GM19035 (cell line): ENCODE measurements around the gene DOCK1.

Experiments
- ATAC-seq: cut with Tn5 transposase; IDR thresholded peaks from one replicate; pipeline ENCODE4 v1.9.1; 2021; ENCODE audit not compliant: unreplicated experiment

Gene DOCK1

DNA sequence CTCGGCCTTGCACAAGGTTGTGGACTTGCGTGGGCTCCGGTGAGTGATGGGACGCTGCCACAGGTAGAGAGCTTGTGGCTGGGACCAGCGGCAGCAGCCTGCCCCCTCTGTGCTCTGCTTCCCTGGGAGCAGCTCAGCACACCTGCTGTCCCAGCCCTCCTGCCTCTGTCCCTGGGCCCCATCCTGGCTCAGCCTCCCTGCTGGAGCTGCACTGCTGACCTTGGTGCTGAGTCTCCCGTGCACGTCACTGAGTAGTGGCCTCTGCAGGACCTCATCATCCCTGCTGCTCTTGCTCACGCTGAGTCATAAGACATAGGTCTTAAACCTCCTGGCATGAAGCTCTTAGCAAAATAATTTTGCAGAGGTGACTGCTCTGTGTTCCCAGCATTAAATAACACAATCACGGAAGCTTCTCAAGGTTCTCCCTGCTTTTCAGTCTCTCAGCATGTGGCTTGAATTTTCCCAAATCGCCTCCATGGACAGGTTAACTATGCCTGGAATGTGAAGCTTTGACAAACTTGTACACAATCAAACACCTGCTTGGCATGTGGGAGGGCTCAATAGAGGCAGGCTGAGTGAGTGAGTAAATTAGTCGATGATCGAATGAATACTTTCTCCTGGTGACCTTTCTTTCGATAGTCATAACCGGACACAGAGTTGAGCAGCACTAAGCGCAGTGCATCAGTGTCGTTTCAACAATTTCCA lies 580.1 kb downstream of the DOCK1 start:
- ATAC-seq, result no peak

DNA sequence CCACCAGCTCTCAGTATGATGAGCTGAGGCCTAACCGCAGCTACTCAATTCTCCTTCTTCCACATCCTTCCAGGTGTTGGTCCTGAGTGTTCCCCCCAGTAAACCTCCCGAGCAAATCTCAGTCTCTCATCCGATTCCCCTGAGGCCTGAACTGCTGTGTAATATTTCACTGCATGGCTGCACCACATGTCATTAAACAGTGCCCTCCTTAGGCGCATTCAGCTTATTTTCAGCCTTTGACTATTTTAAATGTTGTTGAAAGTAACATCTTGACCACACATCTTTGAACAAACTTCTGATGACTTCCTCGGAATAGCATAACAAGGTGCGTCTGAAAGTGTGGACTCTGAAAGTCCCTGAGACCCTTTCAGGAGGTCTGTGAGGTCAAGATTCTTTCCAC lies 581.1 kb downstream of the DOCK1 start:
- ATAC-seq, result no peak

DNA sequence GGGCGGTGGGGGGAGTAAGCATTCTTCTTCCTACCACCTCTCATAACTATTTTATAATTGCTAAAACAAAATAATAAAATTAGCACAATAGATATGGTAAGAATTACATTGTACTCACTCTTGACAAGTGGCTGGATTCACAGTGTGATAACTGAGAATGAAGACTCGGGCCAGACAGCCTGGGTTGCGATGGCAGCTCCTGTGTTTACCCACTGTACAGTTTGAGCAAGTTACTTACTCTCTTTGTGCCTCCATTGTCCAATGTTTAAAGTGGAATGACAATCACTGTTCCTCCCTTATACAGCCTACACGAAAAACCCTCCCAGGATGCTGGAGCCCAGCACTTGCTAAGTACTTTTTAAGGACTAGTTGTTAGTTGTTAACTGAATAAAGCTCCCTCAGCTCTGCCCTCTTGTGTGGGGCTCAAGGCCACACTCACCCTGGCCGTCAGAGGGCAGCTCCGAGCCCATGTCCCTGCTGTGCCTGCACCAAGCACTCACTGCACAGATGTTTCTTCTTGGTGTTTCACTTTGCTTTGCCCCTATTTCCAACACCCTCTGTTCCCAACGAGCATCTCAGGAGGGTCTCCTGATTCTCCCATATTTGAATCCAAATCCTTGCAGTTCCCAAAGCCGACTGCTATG lies 587.5 kb downstream of the DOCK1 start:
- no peak for ATAC-seq

DNA sequence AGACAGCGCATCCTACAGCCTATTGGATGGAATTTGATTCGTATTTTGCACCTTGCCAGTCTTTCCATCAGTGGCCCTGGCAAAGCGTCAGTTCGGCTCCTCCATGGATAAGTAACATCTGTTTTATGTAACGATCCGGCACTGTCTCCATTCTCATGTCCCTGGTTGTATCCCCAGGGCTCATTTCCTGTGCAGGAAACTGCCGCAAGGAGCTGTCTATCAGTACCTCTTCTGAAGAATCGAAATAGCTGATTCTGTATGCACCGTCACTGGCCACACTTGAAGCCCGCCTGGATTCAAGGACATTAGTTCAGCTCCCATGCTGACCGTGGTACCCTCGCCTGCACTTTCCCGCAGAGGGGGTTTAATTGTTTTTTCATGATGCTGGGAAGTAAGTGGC lies 590.8 kb downstream of the DOCK1 start:
- no peak for ATAC-seq

DNA sequence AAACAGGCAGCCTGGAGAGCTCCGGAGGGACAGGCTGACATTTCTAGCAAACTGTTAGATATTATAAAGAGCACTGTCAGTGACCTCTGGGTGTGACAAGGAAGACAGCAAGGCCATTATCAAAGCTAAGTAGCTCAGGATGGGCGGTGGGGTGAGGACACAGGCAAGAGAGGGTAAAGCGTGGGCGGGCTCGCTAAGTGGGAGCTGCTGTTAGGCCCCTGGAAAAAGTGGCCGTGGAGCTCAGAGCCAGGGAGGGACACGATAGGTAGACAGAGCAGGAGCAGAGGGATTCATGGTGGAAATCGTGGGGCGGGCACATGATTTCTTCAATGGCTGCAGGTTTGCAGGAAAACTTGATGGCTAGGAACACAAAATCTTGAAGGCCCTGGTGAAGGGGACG lies 592.5 kb downstream of the DOCK1 start:
- no peak for ATAC-seq

DNA sequence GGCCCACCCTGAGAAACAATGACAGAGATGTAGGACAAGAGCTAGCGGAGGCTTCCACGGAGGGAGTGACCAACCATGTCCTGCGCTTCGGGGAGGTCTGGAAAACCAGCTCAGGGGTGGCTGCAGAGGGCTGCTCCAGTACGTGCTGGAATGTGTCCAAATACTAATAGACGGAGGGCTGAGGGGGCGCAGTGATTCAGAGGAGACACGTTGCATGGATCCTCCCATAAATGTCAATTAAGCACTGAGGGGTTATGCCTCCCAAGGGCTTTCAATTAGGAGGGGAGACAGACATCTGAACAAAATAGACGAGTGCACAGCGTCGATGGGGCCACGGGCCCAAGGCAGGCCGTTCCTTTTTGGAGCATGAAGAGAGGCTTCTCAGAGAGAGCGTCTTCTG lies 592.9 kb downstream of the DOCK1 start:
- ATAC-seq, result no peak

DNA sequence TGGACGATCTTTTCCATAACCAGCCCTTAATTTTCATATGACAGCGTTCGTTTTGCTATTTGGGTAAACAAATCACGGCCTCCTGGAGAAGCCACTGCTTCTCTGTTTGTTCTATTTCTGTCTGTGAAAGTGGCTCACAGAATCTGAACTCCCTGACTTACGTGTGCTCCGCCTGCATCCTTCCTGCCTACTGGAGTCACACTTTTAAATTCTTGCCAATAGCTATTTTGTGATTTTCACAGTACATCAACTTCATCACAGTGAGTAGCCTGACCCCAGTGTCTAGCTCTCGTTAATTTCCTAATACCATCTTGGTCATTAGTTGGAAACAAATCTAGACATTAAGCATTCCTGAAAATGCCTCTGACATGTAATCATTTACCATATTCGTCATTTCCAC lies 594.9 kb downstream of the DOCK1 start:
- no peak for ATAC-seq
